GM10248 (cell line): Measurements from ENCODE around the gene PAGE4.
A peak's percentile ranks its signal among the peaks of the same experiment; 100 is the strongest.

Experiments used
- CTCF ChIA-PET: fragments of 300-600 bp; sonication (Branson Sonifier 250); formaldehyde crosslinking; extraction: SDS; loops from one replicate; lab custom pipeline; 2021; ENCODE audit warnings: antibody characterized with exemption; lab: Yijun Ruan, JAX
- POLR2A ChIA-PET: fragments of 350-650 bp; sonication (Branson Sonifier 250); formaldehyde crosslinking; extraction: SDS; loops from one replicate; lab custom pipeline; 2020; ENCODE audit warnings: antibody characterized with exemption; lab: Yijun Ruan, JAX
- DNase-seq: peaks from one replicate; pipeline ENCODE4 v3.0.0; 2012; ENCODE audit errors: extremely low spot score
- CTCF ChIP-seq: IDR thresholded peaks from 2 replicates; pipeline ENCODE4 v1.5.1; 2012; ENCODE audit warnings: mild to moderate bottlenecking, low read depth; ENCODE audit errors: extremely low read depth, missing control alignments, control extremely low read depth

Gene PAGE4

GRCh38 chrX:49858341-49858740 lies 29.2 kb downstream of the PAGE4 start:
- no peak for DNase-seq
- POLR2A ChIA-PET: no interaction called here
- TF ChIP-seq CTCF: no peak
- CTCF ChIA-PET: interaction anchor here (1.4 kb wide), 1 partner anchor 17 kb away, joined by 3 read pairs; no protein-coding TSS in a partner anchor

GRCh38 chrX:49859491-49859890 lies 30.4 kb downstream of the PAGE4 start:
- TF ChIP-seq CTCF: no peak
- no peak for DNase-seq
- POLR2A ChIA-PET: no interaction called here
- CTCF ChIA-PET: interaction anchor here (1.4 kb wide), 1 partner anchor 18 kb away, joined by 3 read pairs; no protein-coding TSS in a partner anchor

GRCh38 chrX:49860867-49861535 lies 31.9 kb downstream of the PAGE4 start:
- CTCF ChIA-PET: no interaction called here
- POLR2A ChIA-PET: no interaction called here

GRCh38 chrX:49862093-49862492 lies 33.0 kb downstream of the PAGE4 start:
- DNase-seq: no peak
- POLR2A ChIA-PET: no interaction called here
- CTCF ChIA-PET: no interaction called here
- no peak for TF ChIP-seq CTCF

More at GRCh38 chrX:49860867-49861535, 31.9 kb downstream of the PAGE4 start:
- DNase-seq: no peak
- no peak for TF ChIP-seq CTCF

GRCh38 chrX:49868739-49869138 lies 39.6 kb downstream of the PAGE4 start:
- POLR2A ChIA-PET: no interaction called here
- DNase-seq: no peak
- no peak for TF ChIP-seq CTCF
- CTCF ChIA-PET: interaction anchor here (1.5 kb wide), 1 partner anchor 31 kb away, joined by 4 read pairs; no protein-coding TSS in a partner anchor

- peak; percentile 37 for TF ChIP-seq CTCF
- CTCF ChIA-PET: interaction anchor here (0.7 to 2.5 kb wide), 8 partner anchors 8 to 117 kb away, joined by 3 to 10 read pairs (median 4); partner anchors contain the start of gene CLCN5
- DNase-seq: peak; percentile 35
- POLR2A ChIA-PET: no interaction called here
These were observed 47.6 kb downstream of the PAGE4 start for GRCh38 chrX:49876750-49877149.
